Central memory CD4-positive, alpha-beta T cell (primary cell): Measurements from ENCODE around the gene PLEKHH2.
A peak's percentile ranks its signal among the peaks of the same experiment; 100 is the strongest.

Experiments used
- DNase-seq: peaks from one replicate; pipeline ENCODE4 v3.0.0; 2022

The PLEKHH2 gene

GRCh38 chr2:43764086-43764705 lies 127.1 kb downstream of the PLEKHH2 start:
- DNase-seq, result no peak

- DNase-seq, result no peak
These were observed 128.9 kb downstream of the PLEKHH2 start for GRCh38 chr2:43766006-43766405.

- peak; percentile 71 for DNase-seq
These were observed 137.0 kb downstream of the PLEKHH2 start, which contains the start of gene DYNC2LI1 for GRCh38 chr2:43773876-43774613. TSS of gene DYNC2LI1 (plus strand) at chr2:43774039. CDS start at chr2:43774139, 100 bp downstream.

DNA sequence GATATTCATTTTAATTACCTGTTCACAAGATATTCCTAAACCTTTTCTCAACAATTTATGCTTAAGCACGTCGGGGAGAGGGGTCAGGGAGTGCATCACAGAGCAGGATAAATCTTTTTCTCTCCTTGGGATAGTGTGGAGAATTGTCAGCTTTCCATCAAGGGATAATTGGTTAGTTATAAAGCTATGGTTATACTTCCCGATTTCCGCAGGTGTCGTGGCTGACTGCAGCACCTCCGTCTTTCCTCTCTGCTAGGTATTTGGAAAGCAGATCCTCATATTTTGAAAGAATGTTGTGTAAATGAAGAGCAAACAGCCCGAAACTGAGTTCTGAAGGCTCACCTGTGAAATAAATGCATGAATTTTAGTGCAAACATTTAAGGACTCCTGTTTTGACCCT lies 137.6 kb downstream of the PLEKHH2 start:
- DNase-seq, result no peak

DNA sequence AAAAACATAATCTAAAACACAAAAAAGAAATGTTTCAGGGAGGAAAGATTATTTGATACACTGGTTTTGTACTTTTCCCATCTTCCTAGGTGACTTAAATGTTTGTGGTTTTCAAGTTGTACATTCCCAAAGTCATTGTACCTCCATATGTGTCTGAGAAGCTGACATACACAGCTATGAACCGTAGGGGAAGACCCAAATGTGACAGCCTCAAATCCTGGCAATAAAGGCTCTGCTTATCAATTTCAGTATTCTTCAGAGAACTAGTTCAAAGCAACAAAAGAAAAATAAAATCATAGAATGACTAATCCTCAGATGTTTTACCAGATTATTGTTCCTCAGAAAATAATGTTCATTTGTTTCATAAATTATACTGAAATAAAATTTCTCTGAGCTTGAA lies 139.3 kb downstream of the PLEKHH2 start:
- no peak for DNase-seq

DNA sequence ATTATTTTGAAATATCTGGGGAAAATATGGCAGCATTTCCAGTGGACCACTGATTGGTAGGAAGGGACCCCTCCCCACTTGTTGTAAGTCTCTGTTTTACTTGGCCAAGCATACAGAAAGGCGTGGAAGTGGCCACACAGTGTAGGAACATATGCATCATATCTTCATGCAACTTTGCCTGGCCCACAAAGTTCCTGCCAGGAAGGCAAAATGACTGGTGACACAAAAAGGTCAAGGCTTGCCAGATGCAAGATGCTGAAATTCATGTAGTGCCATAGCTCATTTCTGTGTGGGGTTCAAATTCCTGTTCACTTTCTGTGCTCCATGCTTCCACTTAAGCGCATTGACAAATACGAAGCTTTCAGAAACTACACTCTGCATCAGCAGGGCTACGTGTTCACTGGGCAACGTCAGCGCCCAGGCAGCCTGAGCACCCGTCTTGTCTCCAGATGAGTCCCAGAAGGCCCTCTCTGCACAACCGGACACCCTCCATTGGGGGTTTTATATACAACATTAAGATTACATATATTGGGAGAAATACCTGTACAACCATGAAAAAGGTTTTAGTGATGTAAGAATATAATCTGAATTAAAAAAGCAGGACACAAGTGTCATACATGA lies 140.4 kb downstream of the PLEKHH2 start:
- DNase-seq, result no peak

DNA sequence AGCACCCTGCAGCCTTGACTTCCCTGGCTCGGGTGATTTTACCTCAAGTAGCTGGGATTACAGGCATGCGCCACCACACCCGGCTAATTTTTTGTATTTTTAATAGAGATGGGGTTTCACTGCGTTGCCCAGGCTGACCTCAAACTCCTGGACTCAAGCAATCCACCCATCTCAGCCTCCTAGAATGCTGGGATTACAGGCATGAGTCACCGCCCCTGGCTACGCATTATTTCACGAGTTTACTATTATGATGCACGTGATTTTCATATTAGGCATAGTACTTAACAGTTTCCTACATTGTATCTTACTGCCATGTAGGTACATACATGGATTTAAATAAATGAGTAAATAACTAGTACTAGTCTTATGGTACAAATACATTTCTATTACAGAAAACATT lies 141.2 kb downstream of the PLEKHH2 start:
- no peak for DNase-seq

- DNase-seq, result no peak
These were observed 150.8 kb downstream of the PLEKHH2 start for GRCh38 chr2:43787895-43788294.

DNA sequence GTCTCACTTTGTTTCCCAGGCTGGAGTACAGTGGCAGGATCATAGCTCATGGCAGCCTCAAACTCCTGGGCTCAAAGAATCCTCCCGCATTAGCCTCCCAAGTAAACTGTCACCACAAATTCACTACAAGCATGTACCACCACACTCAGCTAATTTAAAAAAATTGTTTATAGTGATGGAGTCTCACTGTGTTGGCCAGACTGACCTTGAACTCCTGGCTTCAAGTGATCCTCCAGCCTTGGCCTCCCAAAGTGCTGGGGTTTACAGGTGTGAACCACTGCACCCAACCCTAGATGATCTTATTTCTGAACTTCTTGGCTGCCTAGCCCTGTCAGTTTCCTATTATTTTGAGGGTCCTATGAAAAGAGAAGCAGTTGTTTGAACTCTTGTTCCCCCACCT lies 151.6 kb downstream of the PLEKHH2 start:
- DNase-seq, result no peak

GRCh38 chr2:43790147-43790546 lies 153.1 kb downstream of the PLEKHH2 start:
- DNase-seq, result no peak

GRCh38 chr2:43791035-43791765 lies 154.1 kb downstream of the PLEKHH2 start:
- no peak for DNase-seq

GRCh38 chr2:43792653-43793052 lies 155.6 kb downstream of the PLEKHH2 start:
- no peak for DNase-seq

- DNase-seq, result no peak
These were observed 157.9 kb downstream of the PLEKHH2 start for GRCh38 chr2:43794956-43795355.

GRCh38 chr2:43796206-43796605 lies 159.1 kb downstream of the PLEKHH2 start:
- DNase-seq, result no peak

DNA sequence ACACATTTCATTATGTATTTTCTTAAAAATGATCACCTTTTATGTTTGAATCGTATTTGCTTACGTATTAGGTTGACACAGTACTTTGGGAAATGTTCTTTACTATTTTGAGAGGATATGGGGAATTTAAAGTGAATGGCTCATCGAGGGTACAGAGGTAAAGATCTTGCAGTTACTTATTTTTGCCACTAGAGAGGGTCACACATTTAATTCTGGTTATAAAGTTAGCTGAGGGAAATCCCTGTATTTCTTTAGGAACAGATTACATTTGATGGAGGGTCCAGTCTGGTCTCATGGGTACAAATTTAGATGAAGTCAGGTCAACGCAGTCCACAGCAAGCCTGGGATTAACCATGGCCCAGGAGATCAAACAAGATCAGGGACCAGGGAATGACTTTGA lies 161.2 kb downstream of the PLEKHH2 start:
- DNase-seq, result no peak

DNA sequence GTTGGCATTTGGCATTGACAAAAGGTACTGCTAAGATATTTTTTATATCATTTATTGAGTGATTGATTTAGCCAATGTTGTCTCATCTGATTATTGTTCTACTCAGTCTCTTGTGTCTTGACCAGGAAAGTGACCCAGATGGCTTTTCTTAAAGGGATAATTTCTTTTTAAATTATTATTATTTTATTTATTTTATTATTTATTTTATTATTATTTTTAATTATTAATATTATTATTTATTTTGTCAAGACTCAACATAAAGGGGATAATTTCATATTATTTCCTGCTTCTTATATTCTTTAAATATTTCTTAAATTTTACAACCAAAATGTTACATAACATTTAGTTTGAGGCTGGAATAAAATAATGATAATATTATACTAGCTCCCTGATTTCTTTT lies 163.8 kb downstream of the PLEKHH2 start:
- no peak for DNase-seq

DNA sequence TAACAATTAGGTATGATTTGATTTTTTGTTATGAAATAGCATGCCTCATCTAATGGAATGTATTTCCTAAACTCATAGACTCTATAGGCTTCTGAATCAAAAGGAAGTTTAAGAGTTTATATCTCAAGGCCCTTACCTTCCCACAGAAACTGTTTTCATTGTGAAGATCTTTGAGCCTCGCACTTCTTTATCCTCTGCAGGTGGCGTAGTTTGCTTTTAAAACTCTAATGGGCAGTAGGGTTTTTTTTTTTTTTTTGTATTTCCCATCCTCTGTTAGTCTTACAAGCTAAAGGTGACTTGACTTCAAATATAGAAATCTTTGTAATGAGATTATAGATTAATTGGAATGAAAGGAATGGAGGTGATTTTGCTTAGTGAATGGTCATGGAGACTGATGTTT lies 165.1 kb downstream of the PLEKHH2 start:
- no peak for DNase-seq

GRCh38 chr2:43803113-43803512 lies 166.1 kb downstream of the PLEKHH2 start:
- no peak for DNase-seq

- no peak for DNase-seq
These were observed 169.6 kb downstream of the PLEKHH2 start for GRCh38 chr2:43806719-43807031.

DNA sequence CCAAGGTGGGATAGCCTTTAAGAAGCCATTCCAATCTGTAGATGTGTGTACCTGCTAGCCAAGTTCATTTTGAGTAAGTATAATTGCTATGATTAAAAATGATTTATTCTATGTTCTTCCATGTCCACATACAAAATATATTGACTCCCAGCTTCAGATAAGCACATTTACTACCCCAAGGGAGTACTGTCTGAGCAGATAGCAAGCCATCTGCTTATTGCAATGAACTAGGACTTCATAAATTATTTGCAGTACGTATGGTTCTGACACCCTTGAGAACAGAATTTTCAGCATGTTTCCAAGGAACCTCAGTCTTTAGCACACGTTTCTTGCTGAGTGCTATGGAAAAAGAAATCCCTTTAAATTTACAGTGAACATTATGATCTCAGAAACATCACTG lies 173.4 kb downstream of the PLEKHH2 start:
- no peak for DNase-seq

DNA sequence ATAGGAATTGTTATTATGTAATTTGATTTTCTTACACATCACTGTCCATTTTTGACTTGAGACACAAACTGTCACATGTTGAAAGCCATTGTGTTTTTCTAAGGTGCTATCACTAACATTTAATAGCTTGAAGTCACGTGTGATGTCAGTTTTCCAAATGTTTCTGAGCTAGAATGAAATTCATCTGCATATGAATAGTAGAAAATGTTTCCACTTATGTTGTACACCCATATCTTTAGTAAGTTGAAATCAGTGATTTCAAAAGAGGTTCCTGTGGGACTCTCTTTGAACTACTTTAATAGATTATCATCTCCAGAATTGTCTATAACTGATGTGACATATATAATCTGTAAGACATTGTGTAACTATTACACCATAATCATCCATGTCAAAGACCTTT lies 173.8 kb downstream of the PLEKHH2 start:
- no peak for DNase-seq

DNA sequence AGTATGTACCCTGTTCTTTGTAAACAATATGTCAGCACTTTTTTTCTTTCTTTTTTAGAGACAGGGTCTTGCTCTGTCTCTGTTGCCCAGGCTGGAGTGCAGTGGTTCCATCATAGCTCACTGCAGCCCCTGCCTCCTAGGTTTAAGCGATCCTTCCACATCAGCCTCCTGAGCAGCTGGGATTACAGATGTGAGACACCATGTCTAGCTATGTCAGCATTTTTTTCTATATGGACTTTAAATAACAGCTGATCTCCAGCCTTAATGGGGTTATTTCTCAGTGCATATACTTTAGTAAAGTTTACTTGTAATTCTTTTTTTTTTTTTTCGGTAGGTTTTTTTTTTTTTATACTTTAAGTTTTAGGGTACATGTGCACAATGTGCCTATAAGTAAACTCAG lies 174.9 kb downstream of the PLEKHH2 start:
- DNase-seq, result no peak

- DNase-seq, result no peak
These were observed 175.9 kb downstream of the PLEKHH2 start for GRCh38 chr2:43812947-43813346.

- DNase-seq, result no peak
These were observed 177.7 kb downstream of the PLEKHH2 start for GRCh38 chr2:43814711-43815110.
